HG02870 (cell line): ENCODE data around the gene LRRC15.

ENCODE experiments used
- ATAC-seq: cut with Tn5 transposase; IDR thresholded peaks from one replicate; pipeline ENCODE4 v1.9.1; 2021; ENCODE audit warnings: mild to moderate bottlenecking, moderate library complexity; ENCODE audit not compliant: unreplicated experiment

The LRRC15 gene

GRCh38 chr3:194320744-194321243, 48.7 kb downstream of the LRRC15 start:
- ATAC-seq, result no peak

- no peak for ATAC-seq
Observed at GRCh38 chr3:194320100-194320499, 49.4 kb downstream of the LRRC15 start.

- ATAC-seq, result no peak
Observed at GRCh38 chr3:194318511-194319161, 50.9 kb downstream of the LRRC15 start.

DNA sequence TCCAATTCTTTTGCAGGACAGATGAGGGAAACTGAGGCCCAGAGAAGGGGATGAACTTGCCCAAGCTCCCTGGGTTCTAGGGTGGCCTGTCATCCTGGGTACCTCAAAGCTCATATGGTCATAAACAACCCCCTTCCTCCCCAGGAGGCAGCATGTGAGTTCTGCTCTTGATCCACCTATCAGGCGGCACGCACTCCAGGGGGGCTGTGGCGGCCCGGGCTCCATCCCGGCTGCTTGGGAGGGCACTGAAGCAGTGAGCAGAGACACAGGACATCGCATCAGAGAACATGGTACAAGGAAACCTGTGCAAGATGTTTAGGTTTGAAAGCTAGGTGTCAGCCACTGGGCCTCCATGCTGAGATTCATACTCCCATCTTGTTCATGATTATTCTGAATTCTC, 52.6 kb downstream of the LRRC15 start:
- ATAC-seq, result no peak

DNA sequence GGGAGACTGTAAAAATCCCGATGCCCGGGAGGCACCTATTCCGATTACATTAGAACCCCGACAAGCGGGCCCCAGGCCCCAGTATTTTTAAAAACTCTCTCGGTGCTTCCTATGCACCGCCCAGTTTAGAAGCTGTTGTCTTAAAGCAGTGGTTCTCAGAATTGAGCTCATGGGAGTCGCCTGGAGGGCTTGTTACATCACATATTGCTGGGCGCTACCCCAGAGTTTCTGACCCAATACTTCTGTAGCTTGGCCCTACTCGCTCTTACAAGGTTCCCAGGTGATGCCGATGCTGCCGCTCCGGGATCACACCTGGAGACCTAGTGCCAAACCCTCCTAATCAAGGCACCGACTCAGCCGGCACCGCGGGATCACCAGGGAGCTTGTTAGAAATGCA, 53.6 kb downstream of the LRRC15 start:
- ATAC-seq, result peak; percentile 12

DNA sequence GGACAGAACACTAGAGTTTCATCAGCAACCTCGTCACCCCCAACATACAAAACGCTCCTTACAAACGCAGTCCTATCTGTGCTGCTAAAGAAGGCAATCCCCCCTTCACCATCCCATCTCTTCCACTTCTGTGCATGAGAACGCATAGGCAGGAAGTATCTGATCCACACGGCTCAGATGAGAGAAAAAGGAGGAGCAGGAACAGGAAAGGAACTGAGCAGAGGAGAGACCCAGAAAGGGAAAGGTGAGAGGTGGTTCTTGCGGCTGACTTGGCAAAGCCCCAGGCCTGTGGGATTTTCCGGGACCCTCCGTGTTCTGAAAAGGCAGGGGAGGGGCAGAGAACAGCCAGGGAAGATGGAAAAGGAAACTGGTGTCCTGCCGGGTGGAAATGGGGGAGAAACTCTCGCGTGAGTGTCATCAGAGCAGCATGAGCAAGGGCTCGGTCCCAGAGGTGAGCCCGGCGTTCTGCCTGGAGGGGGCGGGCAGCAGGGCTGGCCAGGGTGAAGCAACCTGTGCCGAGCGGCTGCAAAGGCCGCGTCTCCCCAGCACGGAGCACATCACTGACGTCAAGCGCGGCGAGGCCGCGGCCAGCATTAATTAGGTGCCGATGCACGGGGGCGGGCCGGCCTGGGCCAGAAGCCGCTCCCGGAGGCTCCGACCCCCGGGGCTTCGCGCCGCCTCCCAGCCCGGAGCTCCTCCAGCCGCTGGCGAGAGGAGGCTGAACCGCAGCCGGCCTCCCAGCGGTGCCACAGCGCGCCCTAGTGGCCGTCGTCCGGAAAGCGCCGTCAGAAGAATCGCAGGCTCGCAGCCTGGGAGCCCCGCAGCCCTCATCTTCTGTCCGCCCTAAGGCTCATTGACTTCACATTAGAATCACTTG, 54.2 kb downstream of the LRRC15 start:
- peak; percentile 71 for ATAC-seq

- no peak for ATAC-seq
Observed at GRCh38 chr3:194314388-194315068, 55.0 kb downstream of the LRRC15 start.

- no peak for ATAC-seq
Observed at GRCh38 chr3:194313560-194314387, 55.8 kb downstream of the LRRC15 start.

DNA sequence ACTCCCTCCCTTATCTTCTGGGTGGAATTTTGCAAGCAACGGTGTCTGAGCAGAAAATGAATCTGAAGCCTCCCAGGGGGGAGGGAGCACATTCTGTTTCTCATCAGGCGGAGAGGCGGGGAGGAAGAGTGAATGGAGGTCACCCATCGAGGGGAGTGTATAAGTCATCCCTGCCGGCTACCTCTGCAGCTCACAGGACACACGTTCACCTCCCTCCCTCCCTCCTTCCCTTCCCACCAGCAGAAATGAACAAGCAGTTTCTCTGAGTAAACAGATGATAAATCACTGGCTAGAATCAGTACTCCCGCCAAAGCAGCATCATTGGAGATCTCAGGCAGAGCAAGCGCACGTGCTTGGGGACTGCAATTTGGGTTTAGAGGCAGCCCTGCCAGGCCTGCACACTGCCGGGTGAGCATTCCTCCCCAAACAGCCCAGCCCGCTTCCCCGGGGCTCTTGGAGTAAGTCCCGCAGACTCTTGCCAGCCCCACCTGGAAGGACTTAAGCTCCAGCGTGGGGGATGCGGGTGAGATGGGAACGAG, 56.7 kb downstream of the LRRC15 start:
- no peak for ATAC-seq

GRCh38 chr3:194312186-194312742, 57.3 kb downstream of the LRRC15 start:
- ATAC-seq, result no peak

GRCh38 chr3:194311000-194311399, 58.5 kb downstream of the LRRC15 start:
- no peak for ATAC-seq

GRCh38 chr3:194310060-194310835, 59.3 kb downstream of the LRRC15 start:
- no peak for ATAC-seq

GRCh38 chr3:194308601-194309449, 60.7 kb downstream of the LRRC15 start:
- no peak for ATAC-seq

- ATAC-seq, result no peak
Observed at GRCh38 chr3:194307849-194308248, 61.7 kb downstream of the LRRC15 start.

- ATAC-seq, result peak; percentile 53
Observed at GRCh38 chr3:194306771-194307640, 62.5 kb downstream of the LRRC15 start.

DNA sequence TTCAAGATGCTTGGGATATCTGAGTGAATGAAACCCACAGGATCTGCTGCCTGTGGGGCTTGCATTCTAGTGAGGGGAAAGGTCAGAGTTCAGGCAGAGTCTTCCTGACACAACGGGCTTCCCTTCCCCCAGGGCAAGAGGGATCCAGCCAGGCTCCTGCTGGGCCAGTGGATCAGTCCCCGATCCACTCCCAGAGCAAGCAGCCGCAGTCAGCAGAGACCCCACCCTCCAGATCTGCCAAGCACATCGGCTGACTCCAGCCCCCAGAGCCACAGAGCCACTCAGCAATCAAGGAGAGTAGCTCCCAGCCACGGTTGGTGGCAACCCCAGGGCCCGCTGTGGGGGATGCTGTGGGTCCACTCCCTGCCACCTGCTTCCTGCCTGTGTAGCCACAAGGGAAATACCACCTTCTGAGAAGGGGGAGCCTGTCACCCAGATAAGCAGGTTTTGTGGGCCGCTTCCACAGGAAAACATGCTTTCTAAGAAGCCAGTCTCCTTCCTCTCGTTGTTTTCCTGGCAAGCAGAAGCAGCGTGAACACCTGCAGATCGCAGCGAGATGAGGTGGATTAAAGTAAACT, 63.3 kb downstream of the LRRC15 start:
- ATAC-seq, result peak; percentile 15
